Right atrium auricular region (tissue), 2 donors: ENCODE data around the gene FYB1. TPM values are rescaled to one million over a fixed set of nuclear protein-coding genes. Genes with fewer than 3 reads are reported as not detected.

Source experiments
- DNase-seq: peaks from one replicate; pipeline ENCODE4 v3.0.0-alpha.2; 2019; ENCODE audit warnings: low spot score
- H3K27ac ChIP-seq, 2 donors: fragments of 200-600 bp; sonication (generic); 1 replicate in 1 of 2; 2 replicates in 1 of 2; pipeline ENCODE4 v1.5.1; 2016 to 2019
- H3K27me3 ChIP-seq, 2 donors: fragments of 200-600 bp; sonication (generic); one replicate each; pipeline versions ENCODE4 v1.5.1 to v1.6.0; 2017 to 2019
- H3K36me3 ChIP-seq: fragments of 200-600 bp; sonication (generic); one replicate; pipeline ENCODE4 v1.5.1; 2016
- H3K4me1 ChIP-seq, 2 donors: fragments of 200-600 bp; sonication (generic); one replicate each; pipeline versions ENCODE4 v1.5.1 to v1.6.0; 2017 to 2019
- H3K4me3 ChIP-seq, 2 donors: fragments of 200-600 bp; sonication (generic); 1 replicate in 1 of 2; 2 replicates in 1 of 2; pipeline ENCODE4 v1.5.1; 2017 to 2019; ENCODE audit warnings: mild to moderate bottlenecking in 1 of 2, moderate library complexity in 1 of 2
- H3K9me3 ChIP-seq, 2 donors: fragments of 200-600 bp; sonication (generic); one replicate each; pipeline ENCODE4 v1.5.1; 2019
- CTCF ChIP-seq, 2 donors: fragments of 200-600 bp; sonication (generic); IDR thresholded peaks; one replicate each; pipeline ENCODE4 v1.5.1; 2019; ENCODE audit warnings: antibody characterized with exemption in 2 of 2
- total RNA-seq, 2 donors: library from RNA; depleted of rRNA; stranded (reverse); fragments of >200 nt; gene quantifications; one replicate each; pipeline ENCODE4 v1.1.0, GENCODE V29; 2016

FYB1 gene
- total RNA-seq, 2 donors from 2014 or later, result 1.8 to 8.4 TPM

GRCh38 chr5:39100301-39100850 lies 119.0 kb downstream of the FYB1 start:
- H3K4me3 ChIP-seq, result no peak overlapping the region
- DNase-seq, result no peak
- H3K27ac ChIP-seq, result no peak overlapping the region
- no peaks in the 10 kb centered on the region for H3K36me3 ChIP-seq
- no peak for TF ChIP-seq CTCF (IDR thresholded peaks at IDR 0.05)
- H3K9me3 ChIP-seq, result no peaks in the 10 kb centered on the region
- no peaks in the 10 kb centered on the region for H3K4me1 ChIP-seq
- H3K27me3 ChIP-seq, result no peaks in the 10 kb centered on the region

DNA sequence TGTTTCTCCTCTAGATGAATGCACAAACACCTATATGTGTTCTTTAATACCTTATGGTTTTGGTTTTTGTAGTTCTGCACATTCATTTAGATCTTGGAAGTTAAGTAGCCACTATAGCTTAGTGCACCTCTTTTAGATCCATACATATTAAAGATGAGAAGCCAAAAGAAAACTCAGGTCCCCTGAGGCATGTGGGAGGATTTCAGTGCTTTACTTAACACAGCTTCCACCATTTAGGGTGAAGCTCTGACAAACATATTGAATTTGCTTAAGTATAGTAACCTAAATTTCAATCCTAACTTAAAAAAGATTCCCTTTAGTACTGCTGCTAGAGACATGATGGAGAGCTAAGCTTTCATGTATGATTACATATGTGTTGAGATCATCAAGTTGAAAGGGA lies 119.5 kb downstream of the FYB1 start:
- H3K27me3 ChIP-seq, result no peaks in the 10 kb centered on the region
- H3K9me3 ChIP-seq, result no peaks in the 10 kb centered on the region
- H3K36me3 ChIP-seq, result no peaks in the 10 kb centered on the region
- no peak for DNase-seq
- no peak overlapping the region for H3K4me3 ChIP-seq
- H3K27ac ChIP-seq, result no peak overlapping the region
- no peaks in the 10 kb centered on the region for H3K4me1 ChIP-seq
- no peak for TF ChIP-seq CTCF (IDR thresholded peaks at IDR 0.05)

- no peak for TF ChIP-seq CTCF (IDR thresholded peaks at IDR 0.05)
- no peak for DNase-seq
- no peaks in the 10 kb centered on the region for H3K27me3 ChIP-seq
Observed at GRCh38 chr5:39093352-39093751, 126.0 kb downstream of the FYB1 start.

DNA sequence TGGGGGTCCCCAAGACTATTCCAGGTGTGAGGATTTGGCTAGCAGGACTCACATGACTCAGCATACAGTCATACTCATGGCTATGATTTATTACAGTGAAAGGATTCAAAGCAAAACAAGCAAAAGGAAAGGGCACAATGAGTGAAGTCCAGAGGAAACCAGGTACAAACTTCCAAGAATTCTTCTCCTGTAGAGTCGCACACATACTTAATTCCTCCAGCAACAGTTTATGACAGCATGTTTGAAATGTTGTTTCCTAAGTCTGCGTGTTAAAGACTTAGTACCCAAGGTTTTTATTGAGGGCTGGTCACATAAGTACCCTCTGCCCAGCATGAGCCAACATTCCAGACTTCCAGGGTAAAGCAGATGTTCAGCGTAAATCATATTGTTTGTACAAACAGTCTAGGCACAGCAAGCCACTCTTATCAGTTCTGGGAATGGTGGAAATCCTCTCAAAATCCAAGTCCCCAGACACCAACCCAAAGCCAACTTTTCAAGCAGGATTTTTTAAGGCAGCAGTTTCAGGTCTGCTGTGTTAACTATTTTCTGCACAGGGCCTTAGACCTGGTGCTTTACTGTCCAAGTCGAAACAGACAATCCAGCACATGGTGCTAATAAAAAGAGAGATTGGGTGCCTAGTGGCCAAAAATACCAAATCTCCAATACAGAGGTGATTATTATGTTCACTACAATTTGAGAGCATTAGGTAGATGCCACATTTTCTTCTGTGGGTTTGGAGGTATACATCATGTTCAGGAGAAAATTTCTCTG lies 126.6 kb downstream of the FYB1 start:
- Histone ChIP-seq H3K4me1 (no peaks in the 10 kb centered on the region), H3K4me3 (no peak overlapping the region), H3K27ac (no peak overlapping the region), H3K27me3 (no peaks in the 10 kb centered on the region), H3K9me3 (peaks cover 0 to 11% of the 10 kb centered on the region in 2 donors), H3K36me3 (no peaks in the 10 kb centered on the region)
- no peak for DNase-seq
- TF ChIP-seq CTCF (IDR thresholded peaks at IDR 0.05), result no peak

More at GRCh38 chr5:39093352-39093751, 126.0 kb downstream of the FYB1 start:
- H3K36me3 ChIP-seq, result no peaks in the 10 kb centered on the region
- no peak overlapping the region for H3K4me3 ChIP-seq
- H3K4me1 ChIP-seq, result no peaks in the 10 kb centered on the region
- H3K9me3 ChIP-seq, result peaks cover 0 to 11% of the 10 kb centered on the region in 2 donors
- H3K27ac ChIP-seq, result no peak overlapping the region

DNA sequence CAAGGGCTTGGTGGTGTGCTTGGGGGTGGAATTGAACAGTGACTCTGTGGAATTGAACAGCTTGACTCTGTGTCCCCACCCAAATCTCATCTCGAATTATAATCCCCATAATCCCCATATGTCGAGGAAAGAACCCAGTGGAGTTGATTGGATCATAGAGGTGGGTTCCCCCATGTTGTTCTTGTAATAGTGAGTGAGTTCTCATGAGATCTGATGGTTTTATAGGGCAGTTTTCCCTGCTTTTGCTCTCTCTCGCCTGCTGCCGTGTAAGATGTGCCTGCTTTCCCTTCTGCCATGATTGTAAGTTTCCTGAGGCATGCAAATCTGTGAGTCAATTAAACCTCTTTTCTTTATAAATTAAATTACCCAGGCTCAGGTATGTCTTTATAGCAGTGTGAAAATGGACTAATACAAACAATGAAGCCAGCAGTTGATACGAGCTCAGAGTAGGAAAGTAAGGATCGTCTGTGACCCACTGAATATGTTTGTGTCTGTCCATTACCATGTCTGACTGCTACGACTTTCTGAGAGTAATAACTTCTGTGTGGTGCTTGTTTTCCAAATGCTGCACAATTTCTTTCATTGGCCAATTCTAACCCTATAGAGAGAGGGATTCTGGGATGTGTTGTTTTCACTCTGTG lies 127.3 kb downstream of the FYB1 start:
- no peaks in the 10 kb centered on the region for H3K27me3 ChIP-seq
- H3K27ac ChIP-seq, result no peak overlapping the region
- no peaks in the 10 kb centered on the region for H3K36me3 ChIP-seq
- no peak for DNase-seq
- peaks cover 0 to 11% of the 10 kb centered on the region in 2 donors for H3K9me3 ChIP-seq
- no peak for TF ChIP-seq CTCF (IDR thresholded peaks at IDR 0.05)
- no peaks in the 10 kb centered on the region for H3K4me1 ChIP-seq
- H3K4me3 ChIP-seq, result no peak overlapping the region
